ENCODE results near the gene HSPA1B.
"Not testable (repeated sequence)": the region's sequence is repeated elsewhere in the genome, so short reads cannot be mapped to it uniquely, and the experiment has no call there.

Gene HSPA1B

GRCh38 chr6:31799781-31800180, 27.8 kb upstream of the HSPA1B start:
- DNase-seq (ENCODE audit: low read depth): no peak

DNA sequence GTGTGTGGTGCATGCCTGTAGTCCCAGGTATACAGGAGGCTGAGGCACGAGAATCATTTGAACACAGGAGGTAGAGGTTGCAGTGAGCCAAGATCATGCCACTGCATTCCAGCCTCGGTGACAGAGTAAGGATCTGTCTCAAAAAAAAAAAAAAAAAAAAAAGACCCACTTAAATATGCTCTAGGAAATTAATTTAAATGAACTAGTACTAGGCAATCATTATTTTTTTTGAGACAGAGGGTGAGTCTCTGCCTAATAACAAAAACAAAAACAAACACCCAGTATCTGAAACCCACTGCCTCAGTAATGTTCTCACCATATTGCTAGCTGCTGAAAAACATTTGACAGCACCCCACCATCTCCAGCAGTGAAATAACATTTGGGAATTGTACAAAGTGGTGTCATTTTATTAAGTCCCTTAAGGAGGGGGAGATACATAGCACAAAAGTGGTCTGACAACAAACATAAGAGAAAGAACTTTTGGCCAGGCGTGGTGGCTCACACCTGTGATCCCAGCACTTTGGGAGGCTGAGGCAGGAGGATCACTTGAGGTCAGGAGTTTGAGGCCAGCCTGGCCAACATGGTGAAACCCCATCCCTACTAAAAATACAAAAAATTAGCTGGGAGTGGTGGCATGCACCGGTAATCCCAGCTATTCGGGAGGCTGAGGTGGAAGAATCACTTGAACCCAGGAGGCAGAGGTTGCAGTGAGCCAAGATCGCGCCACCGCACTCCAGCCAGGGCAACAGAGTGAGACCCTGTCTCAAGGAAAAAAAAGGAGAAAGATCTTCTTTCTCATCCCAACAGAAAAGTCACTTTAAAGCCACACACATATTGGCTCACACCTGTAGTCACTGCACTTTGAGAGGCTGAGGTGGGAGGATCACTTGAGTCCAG, 26.3 kb upstream of the HSPA1B start:
- DNase-seq (ENCODE audit: low read depth): not testable (repeated sequence)

DNA sequence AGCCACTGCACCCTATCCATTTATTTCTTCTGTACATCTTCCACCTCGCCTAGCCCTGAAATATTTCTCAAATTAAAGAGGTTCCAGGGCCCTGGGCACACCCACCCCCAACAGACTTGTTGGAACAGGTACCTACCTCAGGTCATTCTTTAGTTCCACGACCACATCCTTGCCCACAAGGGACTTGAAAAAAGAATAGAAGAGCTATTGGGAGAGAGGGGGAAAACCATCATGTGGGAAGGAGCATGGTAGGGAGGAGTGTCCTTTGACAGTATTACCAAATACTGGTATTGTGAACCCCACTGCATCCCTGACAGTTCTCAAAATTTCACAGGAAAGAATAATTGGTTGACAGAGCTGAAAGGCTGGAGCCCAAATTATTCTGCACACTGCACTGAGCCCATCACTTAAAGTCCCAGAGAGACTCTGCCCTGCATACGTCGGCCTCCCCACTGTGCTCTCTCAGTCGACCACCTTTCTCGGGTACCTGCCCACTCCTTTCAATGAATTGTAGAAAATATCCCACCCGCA, 21.5 kb upstream of the HSPA1B start:
- no peak for DNase-seq (ENCODE audit: low read depth)

- DNase-seq (ENCODE audit: low read depth): peak; percentile 95
These were observed 20.9 kb upstream of the HSPA1B start, which contains the start of gene LSM2 for GRCh38 chr6:31806470-31807272. LSM2 (minus strand) TSS chr6:31806966; CDS start chr6:31806757, 209 bp downstream.

DNA sequence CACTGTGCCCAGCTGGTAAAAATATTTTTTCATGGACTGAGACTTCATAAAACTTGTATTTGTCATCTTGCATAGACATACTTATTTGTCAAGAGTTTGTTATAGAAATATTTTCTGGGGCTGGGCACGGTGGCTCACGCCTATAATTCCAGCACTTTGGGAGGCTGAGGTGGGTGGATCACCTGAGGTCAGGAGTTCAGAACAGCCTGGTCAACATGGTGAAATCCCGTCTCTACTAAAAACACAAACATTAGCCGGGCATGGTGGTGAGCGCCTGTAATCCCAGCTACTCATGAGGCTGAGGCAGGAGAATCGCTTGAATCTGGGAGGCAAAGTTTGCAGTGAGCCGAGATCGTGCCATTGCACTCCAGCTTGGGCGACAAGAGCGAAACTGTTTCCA, 18.9 kb upstream of the HSPA1B start:
- DNase-seq (ENCODE audit: low read depth): not testable (repeated sequence)

DNA sequence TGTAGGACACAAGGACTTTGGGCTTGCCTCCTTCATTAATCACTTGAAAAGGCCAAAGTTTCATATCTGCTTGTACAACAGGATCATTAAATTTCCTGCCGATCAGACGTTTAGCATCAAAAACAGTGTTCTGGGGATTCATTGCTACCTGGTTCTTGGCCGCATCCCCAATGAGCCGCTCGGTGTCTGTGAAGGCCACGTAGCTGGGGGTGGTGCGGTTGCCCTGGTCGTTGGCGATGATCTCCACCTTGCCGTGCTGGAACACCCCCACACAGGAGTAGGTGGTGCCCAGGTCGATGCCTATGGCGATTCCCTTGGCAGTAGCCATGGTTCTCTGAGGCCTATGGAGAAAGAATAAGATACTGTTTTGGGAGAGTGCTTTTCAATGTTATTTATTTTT, 15.9 kb upstream of the HSPA1B start:
- DNase-seq (ENCODE audit: low read depth): no peak

DNA sequence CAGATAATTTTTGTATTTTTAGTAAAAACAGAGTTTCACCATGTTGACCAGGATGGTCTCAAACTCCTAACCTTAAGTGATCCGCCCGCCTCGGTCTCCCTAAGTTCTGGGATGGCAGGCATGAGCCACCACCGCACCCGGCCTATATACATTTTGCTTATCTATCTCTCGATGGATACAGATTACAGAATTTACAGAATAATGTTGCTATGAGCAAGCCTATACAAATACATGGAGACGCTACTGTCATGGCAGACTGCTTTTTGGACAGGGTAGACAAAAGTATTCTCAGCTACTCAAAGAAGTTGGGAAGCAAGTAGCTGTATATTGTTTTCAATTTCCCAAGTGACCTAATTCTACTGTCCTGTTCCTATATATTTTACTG, 14.1 kb upstream of the HSPA1B start:
- DNase-seq (ENCODE audit: low read depth): no peak

GRCh38 chr6:31814677-31815024, 12.9 kb upstream of the HSPA1B start:
- DNase-seq (ENCODE audit: low read depth): no peak

DNA sequence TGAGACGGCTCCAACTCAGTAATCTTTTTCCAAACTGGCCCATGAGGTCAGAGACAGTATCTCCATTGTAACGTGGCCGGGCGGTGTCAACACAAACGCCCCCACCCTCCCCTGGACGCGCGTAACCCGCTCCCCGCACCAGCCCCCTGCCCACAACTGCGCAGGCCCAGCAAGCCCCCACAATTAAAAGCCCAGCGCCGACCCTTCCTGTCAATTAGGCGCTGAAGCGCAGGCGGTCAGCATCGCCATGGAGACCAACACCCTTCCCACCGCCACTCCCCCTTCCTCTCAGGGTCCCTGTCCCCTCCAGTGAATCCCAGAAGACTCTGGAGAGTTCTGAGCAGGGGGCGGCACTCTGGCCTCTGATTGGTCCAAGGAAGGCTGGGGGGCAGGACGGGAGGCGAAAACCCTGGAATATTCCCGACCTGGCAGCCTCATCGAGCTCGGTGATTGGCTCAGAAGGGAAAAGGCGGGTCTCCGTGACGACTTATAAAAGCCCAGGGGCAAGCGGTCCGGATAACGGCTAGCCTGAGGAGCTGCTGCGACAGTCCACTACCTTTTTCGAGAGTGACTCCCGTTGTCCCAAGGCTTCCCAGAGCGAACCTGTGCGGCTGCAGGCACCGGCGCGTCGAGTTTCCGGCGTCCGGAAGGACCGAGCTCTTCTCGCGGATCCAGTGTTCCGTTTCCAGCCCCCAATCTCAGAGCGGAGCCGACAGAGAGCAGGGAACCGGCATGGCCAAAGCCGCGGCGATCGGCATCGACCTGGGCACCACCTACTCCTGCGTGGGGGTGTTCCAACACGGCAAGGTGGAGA, 12.3 kb upstream of the HSPA1B start, which contains the start of the genes HSPA1A and HSPA1L:
Gene HSPA1A (plus strand): TSS at position 519 of the 814 bp plus-strand sequence. CDS start 214 bp downstream, at position 733.
Gene HSPA1L (minus strand): TSS at position 259 of the 814 bp plus-strand sequence. CDS start 3,311 bp downstream, outside the sequence.
- DNase-seq (ENCODE audit: low read depth): peak; percentile 50

- not testable (repeated sequence) for DNase-seq (ENCODE audit: low read depth)
These were observed 10.2 kb upstream of the HSPA1B start for GRCh38 chr6:31817133-31817928.

DNA sequence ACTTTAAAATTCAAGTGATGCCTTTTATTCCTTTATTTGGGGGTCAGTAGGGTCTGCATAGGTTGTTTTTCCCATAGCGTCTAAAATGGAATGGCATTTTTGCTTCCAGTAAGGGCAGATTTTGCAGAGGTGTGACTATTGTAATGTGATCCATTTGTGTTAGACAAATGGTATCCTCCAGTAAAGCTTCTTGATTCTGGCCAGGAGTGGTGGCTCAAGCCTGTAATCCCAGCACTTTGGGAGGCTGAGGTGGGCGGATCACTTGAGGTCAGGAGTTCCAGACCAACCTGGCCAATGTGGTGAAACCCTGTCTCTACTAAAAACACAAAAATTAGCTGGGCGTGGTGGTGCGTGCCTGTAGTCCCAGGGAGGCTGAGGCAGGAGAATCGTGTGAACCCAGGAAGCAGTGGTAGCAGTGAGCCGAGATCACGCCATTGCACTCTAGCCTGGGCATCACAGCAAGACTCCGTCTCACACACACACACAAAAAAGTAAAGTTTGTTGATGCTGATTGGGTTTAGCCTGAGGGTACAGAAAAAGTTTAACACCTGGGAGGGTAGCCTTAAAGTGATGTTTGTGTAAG, 9.5 kb upstream of the HSPA1B start:
- not testable (repeated sequence) for DNase-seq (ENCODE audit: low read depth)

- DNase-seq (ENCODE audit: low read depth): no peak
These were observed 7.7 kb upstream of the HSPA1B start for GRCh38 chr6:31819871-31820299.

GRCh38 chr6:31820399-31820798, 7.1 kb upstream of the HSPA1B start:
- not testable (repeated sequence) for DNase-seq (ENCODE audit: low read depth)

- no peak for DNase-seq (ENCODE audit: low read depth)
These were observed 6.1 kb upstream of the HSPA1B start for GRCh38 chr6:31821301-31822035.

DNA sequence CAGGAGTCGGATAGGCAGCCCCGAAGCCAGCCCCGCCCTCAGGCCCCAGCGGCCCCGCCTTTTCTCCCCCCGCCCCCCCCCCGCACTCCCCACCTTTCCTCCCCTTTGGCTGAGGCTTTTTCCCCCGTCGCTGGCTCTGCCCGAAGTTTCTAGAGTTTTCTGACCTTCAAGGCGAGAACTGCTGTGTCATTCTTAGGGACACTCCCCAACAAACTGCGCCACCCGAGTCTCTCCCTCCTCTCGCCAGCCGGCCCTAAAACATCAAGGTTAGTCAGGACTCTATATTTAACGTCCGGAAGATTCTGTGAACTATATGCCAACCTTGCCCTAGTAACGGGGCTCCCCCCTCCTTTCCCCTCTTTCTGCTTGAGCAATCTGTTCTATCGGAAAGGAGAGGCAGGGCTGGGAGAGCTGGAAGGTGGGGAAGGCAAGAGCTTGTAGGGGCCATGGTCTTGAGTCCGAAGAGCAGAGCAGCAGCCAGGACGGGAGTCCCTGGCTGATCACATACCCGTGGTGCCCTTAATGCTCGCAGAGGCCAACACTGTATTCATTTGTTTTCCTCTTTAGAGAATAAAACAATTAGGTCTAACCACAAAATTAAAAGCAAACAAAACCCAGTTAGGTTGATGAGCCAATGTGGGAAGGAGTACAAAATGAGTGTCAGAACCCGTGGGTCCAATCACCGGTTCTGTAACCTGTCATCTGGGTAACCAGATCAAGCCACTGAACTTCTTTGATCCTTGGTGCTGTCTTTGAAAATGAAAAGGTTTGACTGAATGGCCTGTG, 5.3 kb upstream of the HSPA1B start:
- DNase-seq (ENCODE audit: low read depth): no peak

DNA sequence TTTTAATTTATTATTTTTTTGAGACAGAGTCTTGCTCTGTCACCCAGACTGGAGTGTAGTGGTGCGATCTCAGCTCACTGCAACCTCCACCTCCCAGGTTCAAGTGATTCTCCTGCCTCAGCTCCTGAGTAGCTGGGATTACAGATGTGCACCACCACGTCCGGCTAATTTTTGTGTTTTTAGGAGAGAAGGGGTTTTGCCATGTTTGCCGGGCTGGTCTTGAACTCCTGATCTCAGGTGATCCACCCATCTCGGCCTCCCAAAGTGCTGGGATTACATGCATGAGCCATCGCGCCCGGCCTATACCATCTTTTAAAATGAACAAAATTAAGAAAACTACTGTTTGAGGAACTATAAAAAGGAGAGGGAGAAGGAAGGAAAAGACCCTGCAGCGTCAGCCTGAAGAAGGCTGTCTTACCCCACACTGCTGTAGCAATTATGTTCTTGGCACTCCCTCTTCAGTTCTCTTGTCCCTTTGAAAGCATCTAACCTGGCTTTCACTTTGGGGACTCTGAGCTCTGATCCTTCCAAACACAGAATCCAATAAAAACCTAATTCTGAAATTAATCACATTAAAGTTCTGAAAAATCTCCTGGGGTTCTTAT, 3.8 kb upstream of the HSPA1B start:
- not testable (repeated sequence) for DNase-seq (ENCODE audit: low read depth)

DNA sequence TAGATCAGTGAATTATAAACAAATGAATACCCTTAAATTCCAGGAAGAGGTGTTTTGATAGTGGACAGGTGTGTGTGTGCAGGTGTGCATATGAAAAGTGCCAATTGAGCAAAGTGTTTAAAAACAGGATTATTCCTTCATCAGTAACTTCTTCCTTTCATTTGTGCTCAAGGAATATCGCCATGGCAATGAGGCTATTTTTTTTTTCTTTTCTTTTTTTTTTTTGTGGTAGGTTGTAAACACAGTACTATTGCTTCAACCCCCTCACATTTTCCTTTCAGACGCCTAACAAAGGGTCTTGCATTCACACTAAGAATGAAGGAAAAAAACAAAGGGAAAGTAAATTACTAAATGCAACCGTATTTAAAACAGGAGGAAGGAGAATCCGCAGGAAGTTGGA, 2.0 kb upstream of the HSPA1B start:
- no peak for DNase-seq (ENCODE audit: low read depth)

DNA sequence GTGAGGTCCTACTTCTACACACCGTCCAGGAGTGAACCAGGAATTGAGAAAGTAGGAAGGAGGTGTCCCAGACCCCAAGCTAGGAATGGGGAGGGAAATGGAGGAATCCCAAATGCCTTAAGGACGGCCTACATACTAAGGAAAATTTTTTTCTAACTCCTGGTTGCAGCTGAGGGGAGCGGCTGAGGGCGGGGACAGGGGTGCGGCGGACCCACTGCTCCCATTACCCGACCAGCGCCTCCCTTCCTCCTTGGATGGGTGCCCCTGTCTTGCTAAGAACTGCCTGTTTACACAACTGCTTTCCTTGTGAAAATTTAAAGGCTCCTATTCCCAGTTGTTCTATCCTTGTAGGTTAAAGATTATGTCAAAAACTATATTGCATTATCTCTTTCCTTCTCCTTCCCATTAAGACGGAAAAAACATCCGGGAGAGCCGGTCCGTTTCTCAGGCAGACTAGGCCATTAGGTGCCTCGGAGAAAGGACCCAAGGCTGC, 699 bp upstream of the HSPA1B start:
- no peak for DNase-seq (ENCODE audit: low read depth)
